NT2/D1 (cell line): ENCODE data around the gene SP100.

ENCODE experiments used
- DNase-seq: peaks from one replicate; pipeline ENCODE4 v3.0.0-alpha.2; 2011; ENCODE audit warnings: low read depth, low spot score
- H3K27me3 ChIP-seq: 2 replicates; pipeline ENCODE4 v1.6.0; 2011; ENCODE audit warnings: mild to moderate bottlenecking; ENCODE audit not compliant: insufficient read length, insufficient read depth
- H3K36me3 ChIP-seq: 2 replicates; pipeline ENCODE4 v1.6.1; 2011; ENCODE audit warnings: mild to moderate bottlenecking, low read length, mixed read lengths; ENCODE audit not compliant: insufficient read depth, insufficient read length
- H3K4me1 ChIP-seq: 2 replicates; pipeline ENCODE4 v1.5.1; 2011; ENCODE audit not compliant: insufficient read depth, insufficient read length
- H3K4me3 ChIP-seq: 2 replicates; pipeline ENCODE4 v1.5.1; 2011; ENCODE audit warnings: low read depth; ENCODE audit not compliant: insufficient read length
- H3K9ac ChIP-seq: 2 replicates; pipeline ENCODE4 v1.6.0; 2011; ENCODE audit warnings: low read depth; ENCODE audit not compliant: insufficient read length
- H3K9me3 ChIP-seq: 2 replicates; pipeline ENCODE4 v1.5.1; 2011; ENCODE audit warnings: mild to moderate bottlenecking, low read length; ENCODE audit not compliant: insufficient read depth
- SUZ12 ChIP-seq: IDR thresholded peaks from 2 replicates; pipeline ENCODE4 v1.6.1; 2011; ENCODE audit not compliant: insufficient read length, insufficient read depth; ENCODE audit errors: extremely low read depth
- YY1 ChIP-seq: IDR thresholded peaks from 2 replicates; pipeline ENCODE4 v1.6.1; 2011; ENCODE audit not compliant: insufficient read length, insufficient read depth
- ZNF274 ChIP-seq: IDR thresholded peaks from 2 replicates; pipeline ENCODE4 v1.6.1; 2011; ENCODE audit warnings: mild to moderate bottlenecking, low read depth, low read length

Gene SP100

DNA sequence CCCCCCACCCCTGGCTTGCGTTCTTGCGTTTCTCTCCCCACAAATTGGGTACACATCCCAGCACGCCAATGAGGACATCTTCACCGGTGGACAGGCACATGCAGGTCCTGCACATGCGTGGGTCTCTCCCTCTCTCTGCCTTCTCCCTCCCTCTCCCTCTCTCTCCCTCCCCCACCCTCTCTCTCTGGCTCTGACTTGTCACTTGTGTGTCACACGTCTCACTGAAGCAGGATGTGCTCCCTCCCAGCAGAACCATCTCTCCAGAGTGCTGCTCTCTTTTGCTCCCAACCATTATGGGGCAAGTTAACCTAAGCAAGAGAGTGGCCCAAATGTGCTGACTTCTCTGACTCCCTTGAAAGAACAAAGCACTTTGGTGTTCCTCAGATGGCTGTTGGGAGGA is 175.8 kb downstream of the SP100 start:
- no peak for DNase-seq
- TF ChIP-seq YY1 (no peak), SUZ12 (no peak), ZNF274 (no peak)
- Histone ChIP-seq H3K9me3 (no peaks in the 10 kb centered on the region), H3K4me3 (no peak overlapping the region), H3K27me3 (no peaks in the 10 kb centered on the region), H3K36me3 (no peaks in the 10 kb centered on the region), H3K9ac (no peak overlapping the region), H3K4me1 (peaks cover 3% of the 10 kb centered on the region)

DNA sequence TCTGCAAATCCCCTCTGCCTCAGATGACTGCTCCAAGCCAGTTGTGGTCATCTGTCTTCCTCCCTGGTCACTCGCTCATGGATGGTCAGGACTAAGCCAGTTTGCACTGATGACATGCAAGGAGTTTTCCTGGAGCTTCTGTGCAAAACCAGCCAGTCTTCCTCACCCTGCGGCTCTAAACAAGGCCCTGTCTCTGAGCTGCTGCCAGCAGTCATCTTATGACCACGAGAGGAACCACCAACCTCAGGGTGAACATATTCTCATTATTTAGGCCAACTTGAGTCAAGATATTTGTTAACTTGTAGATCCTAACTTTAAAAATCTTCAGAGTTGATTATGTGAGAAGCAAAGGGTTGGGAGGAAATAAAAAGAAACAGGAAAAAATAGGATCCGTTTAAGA is 176.8 kb downstream of the SP100 start:
- H3K36me3 ChIP-seq: no peaks in the 10 kb centered on the region
- no peaks in the 10 kb centered on the region for H3K27me3 ChIP-seq
- peaks cover 3% of the 10 kb centered on the region for H3K4me1 ChIP-seq
- H3K9me3 ChIP-seq: no peaks in the 10 kb centered on the region
- TF ChIP-seq SUZ12 (no peak), YY1 (no peak), ZNF274 (no peak)
- DNase-seq: no peak
- H3K4me3 ChIP-seq: no peak overlapping the region
- H3K9ac ChIP-seq: no peak overlapping the region
